Osteoblast (primary cell): ENCODE measurements around the gene SDC4. TPM values are rescaled to one million over a fixed set of nuclear protein-coding genes. Genes with fewer than 3 reads are reported as not detected.
A peak's percentile ranks its signal among the peaks of the same experiment; 100 is the strongest.

Experiments used
- DNase-seq: peaks from one replicate; pipeline ENCODE4 v3.0.0; 2011; ENCODE audit warnings: low spot score, mixed read lengths; ENCODE audit not compliant: insufficient read length; ENCODE audit errors: missing footprints
- H2AFZ ChIP-seq: 2 replicates; pipeline ENCODE4 v1.6.0; 2011; ENCODE audit warnings: mild to moderate bottlenecking, low read length
- H3K27ac ChIP-seq: 2 replicates; pipeline ENCODE4 v1.5.1; 2011; ENCODE audit warnings: mild to moderate bottlenecking, low read depth, low read length, moderate library complexity
- H3K27me3 ChIP-seq: 2 replicates; pipeline ENCODE4 v1.6.0; 2012; ENCODE audit warnings: mild to moderate bottlenecking, control low read depth, inconsistent platforms, low read length, moderate library complexity; ENCODE audit not compliant: insufficient read depth
- H3K36me3 ChIP-seq: 2 replicates; pipeline ENCODE4 v1.5.1; 2011; ENCODE audit warnings: mild to moderate bottlenecking, low read length, control low read depth, moderate library complexity; ENCODE audit not compliant: insufficient read depth
- H3K4me1 ChIP-seq: 2 replicates; pipeline ENCODE4 v1.5.1; 2011; ENCODE audit warnings: mild to moderate bottlenecking, low read length, control low read depth, moderate library complexity; ENCODE audit not compliant: insufficient read depth
- H3K4me2 ChIP-seq: 2 replicates; pipeline ENCODE4 v1.6.0; 2011; ENCODE audit warnings: mild to moderate bottlenecking, low read length; ENCODE audit not compliant: insufficient read depth
- H3K4me3 ChIP-seq: fragments of 200-600 bp; sonication (generic); 3 replicates; pipeline ENCODE4 v1.5.1; 2012; ENCODE audit warnings: mild to moderate bottlenecking, low read length, inconsistent platforms; ENCODE audit not compliant: insufficient read depth
- H3K79me2 ChIP-seq: 2 replicates; pipeline ENCODE4 v1.6.0; 2012; ENCODE audit warnings: mild to moderate bottlenecking, low read length, control low read depth, inconsistent platforms; ENCODE audit not compliant: insufficient read depth
- H3K9me3 ChIP-seq: 2 replicates; pipeline ENCODE4 v1.5.1; 2011; ENCODE audit warnings: low read depth, low read length, control low read depth
- H4K20me1 ChIP-seq: 2 replicates; pipeline ENCODE4 v1.6.0; 2012; ENCODE audit warnings: mild to moderate bottlenecking, low read length, control low read depth; ENCODE audit not compliant: insufficient read depth
- CTCF ChIP-seq: IDR thresholded peaks from 2 replicates; pipeline ENCODE4 v1.5.1; 2011; ENCODE audit warnings: mild to moderate bottlenecking, low read depth, low read length, moderate library complexity; ENCODE audit errors: extremely low read depth
- total RNA-seq: library from RNA; depleted of rRNA; stranded (reverse); fragments of >200 nt; gene quantifications from 2 replicates; pipeline ENCODE4 v1.2.3, GENCODE V29; 2012

SDC4 gene
- total RNA-seq, 1 donor: 267 TPM

GRCh38 chr20:45361793-45362192 is 13.6 kb upstream of the SDC4 start:
- no peak overlapping the region for H2AFZ ChIP-seq
- peaks cover 10% of the 10 kb centered on the region for H3K36me3 ChIP-seq
- H3K9me3 ChIP-seq: no peaks in the 10 kb centered on the region
- H3K4me2 ChIP-seq: no peak overlapping the region
- no peak overlapping the region for H3K27ac ChIP-seq
- no peak for DNase-seq
- H4K20me1 ChIP-seq: peaks cover 5% of the 10 kb centered on the region
- no peak for TF ChIP-seq CTCF
- H3K4me1 ChIP-seq: peaks cover 49% of the 10 kb centered on the region
- H3K79me2 ChIP-seq: peaks cover 24% of the 10 kb centered on the region
- H3K4me3 ChIP-seq: no peak overlapping the region
- H3K27me3 ChIP-seq: no peaks in the 10 kb centered on the region

GRCh38 chr20:45359406-45360148 is 11.4 kb upstream of the SDC4 start:
- Histone ChIP-seq H3K4me3 (peak overlapping the region; percentile 6), H4K20me1 (peaks cover 5% of the 10 kb centered on the region), H3K79me2 (peaks cover 11% of the 10 kb centered on the region), H3K4me1 (peaks cover 62% of the 10 kb centered on the region), H3K27ac (peak overlapping the region; percentile 89), H3K4me2 (peak overlapping the region; percentile 68), H3K9me3 (no peaks in the 10 kb centered on the region), H3K36me3 (no peaks in the 10 kb centered on the region), H2AFZ (no peak overlapping the region), H3K27me3 (no peaks in the 10 kb centered on the region)
- peak; percentile 54 for DNase-seq
- no peak for TF ChIP-seq CTCF

GRCh38 chr20:45359069-45359405 is 10.8 kb upstream of the SDC4 start:
- peak overlapping the region; percentile 68 for H3K4me2 ChIP-seq
- H3K27me3 ChIP-seq: no peaks in the 10 kb centered on the region
- no peak for TF ChIP-seq CTCF
- peak overlapping the region; percentile 6 for H3K4me3 ChIP-seq
- no peaks in the 10 kb centered on the region for H3K36me3 ChIP-seq
- DNase-seq: peak; percentile 73
- H3K79me2 ChIP-seq: peaks cover 8% of the 10 kb centered on the region
- H3K27ac ChIP-seq: peak overlapping the region; percentile 89
- peaks cover 66% of the 10 kb centered on the region for H3K4me1 ChIP-seq
- H4K20me1 ChIP-seq: peaks cover 5% of the 10 kb centered on the region
- no peaks in the 10 kb centered on the region for H3K9me3 ChIP-seq
- H2AFZ ChIP-seq: no peak overlapping the region

GRCh38 chr20:45358282-45359068 is 10.3 kb upstream of the SDC4 start:
- Histone ChIP-seq H3K9me3 (no peaks in the 10 kb centered on the region), H2AFZ (no peak overlapping the region), H3K79me2 (peaks cover 3% of the 10 kb centered on the region), H4K20me1 (peaks cover 1% of the 10 kb centered on the region), H3K27me3 (no peaks in the 10 kb centered on the region), H3K27ac (peak overlapping the region; percentile 89), H3K4me2 (peak overlapping the region; percentile 68), H3K4me1 (peaks cover 65% of the 10 kb centered on the region), H3K36me3 (no peaks in the 10 kb centered on the region), H3K4me3 (peak overlapping the region; percentile 6)
- peak; percentile 74 for DNase-seq
- TF ChIP-seq CTCF: no peak
